ENCODE results near the gene KLHL22. TPM values are rescaled to one million over a fixed set of nuclear protein-coding genes. Genes with fewer than 3 reads are reported as not detected.

The KLHL22 gene
- total and polyA plus RNA-seq, 2 of the 4 experiments (the other 2 are of a cell fraction) = 27.1 to 30.1 TPM

- TF ChIP-seq USF2 (IDR thresholded peaks at IDR 0.05; ENCODE audit: low read depth, low read length) (peak; percentile 27; the same call in 1 of the 2 replicates), CEBPB (IDR thresholded peaks at IDR 0.05; ENCODE audit: low read depth, low read length) (peak; percentile 94)
These were observed 19.2 kb upstream of the KLHL22 start (continued) for GRCh38 chr22:20514658-20515406.

DNA sequence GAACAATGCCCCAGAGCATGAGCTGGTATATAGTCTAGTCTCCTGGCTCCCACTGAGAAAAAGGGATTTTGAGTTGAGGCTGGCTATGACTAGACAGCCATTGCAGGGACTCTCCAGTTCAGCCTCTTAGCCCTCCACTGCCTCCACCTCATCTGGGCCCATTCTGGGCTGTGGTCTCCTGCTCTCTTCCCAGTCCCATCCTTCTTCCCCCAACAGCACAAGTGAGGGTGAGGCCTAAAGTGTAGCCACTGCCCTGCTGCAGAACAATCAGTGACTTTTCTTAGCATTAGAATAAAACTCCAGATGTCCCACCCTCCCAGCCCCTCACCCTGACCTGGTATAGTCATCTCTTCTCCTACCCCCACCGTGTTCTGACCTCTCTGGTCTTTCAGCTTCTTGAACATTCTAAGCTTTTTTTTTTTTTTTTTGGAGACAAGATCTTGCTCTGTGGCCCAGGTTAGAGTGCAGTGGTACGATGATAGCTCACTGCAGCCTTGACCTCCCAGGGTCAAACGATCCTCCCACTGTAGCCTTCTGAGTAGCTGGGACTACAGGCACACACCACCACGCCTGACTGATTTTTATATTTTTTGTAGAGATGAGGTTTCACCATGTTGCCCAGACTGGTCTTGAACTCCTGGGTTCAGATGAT lies 16.1 kb upstream of the KLHL22 start:
- Histone ChIP-seq H3K9me3 (ENCODE audit: control insufficient read depth, insufficient read depth, low read length) (no peaks in the 10 kb centered on the region), H3K23ac (ENCODE audit: low read depth, low read length) (no peak overlapping the region), H3K9ac (ENCODE audit: low read depth, low read length) (no peak overlapping the region), H3K79me1 (ENCODE audit: low read depth in 1 of 2, low read length in 2 of 2) (peaks cover 3 to 54% of the 10 kb centered on the region in 2 experiments), H3K27ac (ENCODE audit: insufficient read depth, low read length) (no peak overlapping the region; the same call in 1 of the 2 replicates), H2BK5ac (ENCODE audit: low read depth, low read length, poor library complexity, severe bottlenecking) (no peak overlapping the region), H3K9me1 (ENCODE audit: insufficient read depth, low read length) (peaks cover 20% of the 10 kb centered on the region), H4K91ac (ENCODE audit: insufficient read depth, low read depth, low read length) (no peak overlapping the region), H3K4me2 (ENCODE audit: low read depth, low read length) (no peak overlapping the region), H2AFZ (replicated peaks; ENCODE audit: low read length, poor library complexity) (no peak overlapping the region), H4K8ac (ENCODE audit: low read depth in 2 of 2, low read length in 2 of 2) (peak overlapping the region in 1 of 2 experiments; percentile 17; a peak in 1 of 4 replicates), H3K56ac (ENCODE audit: extremely low read depth, insufficient read depth, low read length) (no peak overlapping the region), H2BK15ac (ENCODE audit: low read depth, low read length) (no peak overlapping the region), H2BK20ac (ENCODE audit: low read depth, low read length) (no peak overlapping the region), H3K36me3 (ENCODE audit: control insufficient read depth, insufficient read depth, low read length) (peaks cover 13% of the 10 kb centered on the region), H3K4ac (ENCODE audit: low read depth, low read length) (0 out of 2 replicates have a peak overlapping the region, but pooled peaks have one; percentile 8), H2AK5ac (ENCODE audit: low read depth, low read length) (no peak overlapping the region), H3K14ac (replicated peaks; ENCODE audit: low read depth, low read length) (0 out of 2 replicates have a peak overlapping the region, but pooled peaks have one; percentile 16), H4K5ac (ENCODE audit: low read depth, low read length) (no peak overlapping the region), H3K4me1 (ENCODE audit: control insufficient read depth, insufficient read depth, low read length) (peaks cover 22% of the 10 kb centered on the region), H3K18ac (ENCODE audit: low read depth, low read length) (no peak overlapping the region), H3K4me3 (ENCODE audit: insufficient read depth, low read depth, low read length) (no peak overlapping the region), H4K20me1 (ENCODE audit: insufficient read depth, low read length) (peaks cover 74% of the 10 kb centered on the region), H2AK9ac (replicated peaks; ENCODE audit: low read depth, low read length, poor library complexity) (no peak overlapping the region), H3K27me3 (ENCODE audit: control insufficient read depth, insufficient read depth, low read length) (no peaks in the 10 kb centered on the region), H2BK120ac (ENCODE audit: low read depth, low read length) (no peak overlapping the region)
- ChIA-PET CTCF (interaction anchor here (0.6 kb wide), 1 partner anchor 13 kb away, joined by 4 read pairs; no protein-coding TSS in a partner anchor), POLR2A (ENCODE audit: unreplicated experiment) (interaction anchor here (1.1 kb wide), 1 partner anchor 58 kb away, joined by 5 read pairs; no protein-coding TSS in a partner anchor)
- no TSS peak for BruUV-seq (replicated peaks)
- dilution Hi-C loops (cut with HindIII; ENCODE audit: low sequenced_read_pairs, unreplicated experiment) = no loop called here
- no CpG with 5 or more reads among the region's 4 CpGs for WGBS, 2 experiments (ENCODE audit: extremely low coverage in 2 of 2, insufficient read length in 1 of 2)
- DNase-seq = no peak
- ATAC-seq (ENCODE audit: low read depth) = no peak
- intact Hi-C loops (cut with micrococcal nuclease) = no loop called here
- in situ Hi-C loops (cut with MboI; ENCODE audit: low sequenced_read_pairs) = loop anchor here (5.0 kb wide), 1 partner anchor 46 kb away; no protein-coding TSS in a partner anchor
- TF ChIP-seq CHD1 (IDR thresholded peaks at IDR 0.05; ENCODE audit: low read depth, low read length) (no peak), MXI1 (IDR thresholded peaks at IDR 0.05; ENCODE audit: borderline replicate concordance, low read depth, low read length) (no peak), MAFK (IDR thresholded peaks at IDR 0.05; ENCODE audit: low read depth, low read length) (no peak), RAD21 (IDR thresholded peaks at IDR 0.05; ENCODE audit: low read length) (no peak), RCOR1 (IDR thresholded peaks at IDR 0.05; ENCODE audit: insufficient replicate concordance, low read length) (no peak), SMC3 (IDR thresholded peaks at IDR 0.05; ENCODE audit: low read depth, low read length) (no peak), MAZ (IDR thresholded peaks at IDR 0.05; ENCODE audit: borderline replicate concordance, low read depth, low read length) (no peak), FOS (IDR thresholded peaks at IDR 0.05; ENCODE audit: low read depth, low read length) (no peak), RFX5 (IDR thresholded peaks at IDR 0.05; ENCODE audit: low read depth, low read length) (no peak), POLR2A (IDR thresholded peaks at IDR 0.05; ENCODE audit: low read depth, low read length) (no peak)
- TF ChIP-seq, protein P1, sequence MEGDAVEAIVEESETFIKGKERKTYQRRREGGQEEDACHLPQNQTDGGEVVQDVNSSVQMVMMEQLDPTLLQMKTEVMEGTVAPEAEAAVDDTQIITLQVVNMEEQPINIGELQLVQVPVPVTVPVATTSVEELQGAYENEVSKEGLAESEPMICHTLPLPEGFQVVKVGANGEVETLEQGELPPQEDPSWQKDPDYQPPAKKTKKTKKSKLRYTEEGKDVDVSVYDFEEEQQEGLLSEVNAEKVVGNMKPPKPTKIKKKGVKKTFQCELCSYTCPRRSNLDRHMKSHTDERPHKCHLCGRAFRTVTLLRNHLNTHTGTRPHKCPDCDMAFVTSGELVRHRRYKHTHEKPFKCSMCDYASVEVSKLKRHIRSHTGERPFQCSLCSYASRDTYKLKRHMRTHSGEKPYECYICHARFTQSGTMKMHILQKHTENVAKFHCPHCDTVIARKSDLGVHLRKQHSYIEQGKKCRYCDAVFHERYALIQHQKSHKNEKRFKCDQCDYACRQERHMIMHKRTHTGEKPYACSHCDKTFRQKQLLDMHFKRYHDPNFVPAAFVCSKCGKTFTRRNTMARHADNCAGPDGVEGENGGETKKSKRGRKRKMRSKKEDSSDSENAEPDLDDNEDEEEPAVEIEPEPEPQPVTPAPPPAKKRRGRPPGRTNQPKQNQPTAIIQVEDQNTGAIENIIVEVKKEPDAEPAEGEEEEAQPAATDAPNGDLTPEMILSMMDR (conservative IDR thresholded peaks at IDR 0.05; ENCODE audit: low read depth, low read length) = no peak

Data from IMR-90 (cell line).